Gastroesophageal sphincter (tissue), 3 donors: Measurements from ENCODE around the gene GNAQ.

Experiments
- POLR2A ChIP-seq, 2 donors: fragments of 450-650 bp; IDR thresholded peaks; one replicate each; pipeline ENCODE4 v1.6.1; 2017; ENCODE audit warnings: antibody characterized with exemption in 2 of 2, mild to moderate bottlenecking in 2 of 2, moderate library complexity in 1 of 2
- TF ChIP-seq, protein P1 (sequence below), 4 experiments: fragments of 200-600 bp in 2 of 4; fragments of 450-650 bp in 2 of 4; sonication (generic) in 1 of 4; IDR thresholded peaks; one replicate each; pipeline ENCODE4 v1.5.1; 2017 to 2019; ENCODE audit warnings: antibody characterized with exemption in 4 of 4, mild to moderate bottlenecking in 2 of 4, moderate library complexity in 2 of 4

DNA sequence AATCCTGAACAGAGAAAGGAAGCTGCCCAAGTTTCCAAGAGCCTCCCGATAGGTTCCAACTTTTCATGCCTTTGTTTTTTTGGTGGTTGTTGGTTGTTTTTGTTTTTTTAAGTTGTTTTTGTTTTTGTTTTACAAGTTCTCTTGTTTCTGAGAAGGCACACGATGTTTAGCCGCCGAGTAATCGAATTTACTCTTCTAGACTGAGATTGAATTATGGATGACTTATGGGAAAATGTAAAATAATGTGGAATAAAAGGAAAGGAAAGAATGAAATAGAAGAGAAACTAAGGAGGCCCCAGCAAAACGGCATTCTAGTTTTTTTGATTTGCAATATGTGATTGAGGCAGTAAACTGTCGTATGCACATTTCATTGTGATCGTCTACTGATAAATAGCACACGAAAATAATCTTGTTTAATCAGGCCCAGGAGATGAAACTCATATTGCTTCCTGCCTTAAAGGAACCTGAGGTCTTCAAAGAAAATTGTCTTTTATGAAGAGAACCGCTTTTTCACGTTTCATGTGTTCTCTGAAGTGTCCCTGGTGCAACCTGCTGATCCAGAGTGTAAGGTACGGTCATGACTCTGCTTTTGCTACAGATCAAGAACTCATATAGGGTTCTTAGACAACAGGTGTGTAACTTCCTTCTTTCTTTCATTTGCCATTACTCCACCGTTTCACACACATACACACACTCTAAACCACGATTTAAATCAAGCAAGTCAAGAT is 1.3 kb upstream of the GNAQ start:
- TF ChIP-seq, protein P1, sequence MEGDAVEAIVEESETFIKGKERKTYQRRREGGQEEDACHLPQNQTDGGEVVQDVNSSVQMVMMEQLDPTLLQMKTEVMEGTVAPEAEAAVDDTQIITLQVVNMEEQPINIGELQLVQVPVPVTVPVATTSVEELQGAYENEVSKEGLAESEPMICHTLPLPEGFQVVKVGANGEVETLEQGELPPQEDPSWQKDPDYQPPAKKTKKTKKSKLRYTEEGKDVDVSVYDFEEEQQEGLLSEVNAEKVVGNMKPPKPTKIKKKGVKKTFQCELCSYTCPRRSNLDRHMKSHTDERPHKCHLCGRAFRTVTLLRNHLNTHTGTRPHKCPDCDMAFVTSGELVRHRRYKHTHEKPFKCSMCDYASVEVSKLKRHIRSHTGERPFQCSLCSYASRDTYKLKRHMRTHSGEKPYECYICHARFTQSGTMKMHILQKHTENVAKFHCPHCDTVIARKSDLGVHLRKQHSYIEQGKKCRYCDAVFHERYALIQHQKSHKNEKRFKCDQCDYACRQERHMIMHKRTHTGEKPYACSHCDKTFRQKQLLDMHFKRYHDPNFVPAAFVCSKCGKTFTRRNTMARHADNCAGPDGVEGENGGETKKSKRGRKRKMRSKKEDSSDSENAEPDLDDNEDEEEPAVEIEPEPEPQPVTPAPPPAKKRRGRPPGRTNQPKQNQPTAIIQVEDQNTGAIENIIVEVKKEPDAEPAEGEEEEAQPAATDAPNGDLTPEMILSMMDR (IDR thresholded peaks at IDR 0.05), result no peak
- TF ChIP-seq POLR2A (IDR thresholded peaks at IDR 0.05), result no peak
